GM12892 (cell line): ENCODE data around the gene KRTAP10-7.

Experiments used
- POLR2A ChIP-seq: IDR thresholded peaks from 2 replicates; pipeline ENCODE4 v1.6.1; 2011; ENCODE audit warnings: low read depth, low read length, control low read depth
- POLR2AphosphoS5 ChIP-seq: IDR thresholded peaks from 2 replicates; pipeline ENCODE4 v1.6.1; 2011; ENCODE audit warnings: low read depth, low read length, control low read depth
- TAF1 ChIP-seq: IDR thresholded peaks from 2 replicates; pipeline ENCODE4 v1.6.1; 2011; ENCODE audit warnings: low read depth, mild to moderate bottlenecking, control low read depth, low read length, borderline replicate concordance

DNA sequence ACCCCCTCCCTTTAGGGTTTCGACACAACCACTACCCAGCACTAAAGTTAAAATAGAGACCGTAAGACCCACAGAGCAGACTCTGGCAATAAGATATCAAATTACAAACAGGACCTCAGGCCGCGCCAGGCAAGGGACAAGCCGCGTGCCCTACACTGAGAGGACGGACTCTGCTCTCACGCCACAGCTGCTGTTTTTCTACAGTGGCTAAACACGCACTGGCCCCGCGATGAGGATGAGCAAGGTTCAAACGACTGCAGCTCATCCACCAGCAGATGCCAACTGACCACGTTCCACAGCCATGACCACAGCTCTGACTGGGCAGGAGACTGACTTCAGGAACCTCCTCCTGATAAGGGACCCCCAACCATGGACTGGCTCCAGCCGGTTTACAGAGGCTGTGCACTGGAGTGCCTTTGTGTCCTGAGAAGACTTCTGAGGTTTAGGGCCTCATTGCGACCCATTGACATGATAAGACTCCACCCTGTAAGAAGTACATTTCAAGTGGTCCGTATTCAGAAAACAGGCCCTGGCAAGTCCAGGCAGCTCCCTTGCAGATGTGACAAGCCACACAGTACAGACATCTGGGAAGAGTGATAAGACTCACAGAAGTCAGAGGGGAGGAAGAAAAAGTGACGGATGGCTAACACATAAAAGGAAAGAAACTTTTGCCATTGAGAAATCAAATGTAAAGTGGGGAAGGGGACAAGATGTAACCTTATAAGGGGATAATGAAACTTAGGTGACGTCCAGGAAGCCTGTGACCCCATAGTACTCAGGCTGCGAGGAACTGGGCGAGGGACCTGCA is 6.6 kb upstream of the KRTAP10-7 start:
- TF ChIP-seq POLR2A (no peak), TAF1 (no peak), POLR2AphosphoS5 (no peak)
